ENCODE results near the gene UGT1A9.

Gene UGT1A9

GRCh38 chr2:233800208-233800607 lies 128.5 kb downstream of the UGT1A9 start:
- DNase-seq = no peak

DNA sequence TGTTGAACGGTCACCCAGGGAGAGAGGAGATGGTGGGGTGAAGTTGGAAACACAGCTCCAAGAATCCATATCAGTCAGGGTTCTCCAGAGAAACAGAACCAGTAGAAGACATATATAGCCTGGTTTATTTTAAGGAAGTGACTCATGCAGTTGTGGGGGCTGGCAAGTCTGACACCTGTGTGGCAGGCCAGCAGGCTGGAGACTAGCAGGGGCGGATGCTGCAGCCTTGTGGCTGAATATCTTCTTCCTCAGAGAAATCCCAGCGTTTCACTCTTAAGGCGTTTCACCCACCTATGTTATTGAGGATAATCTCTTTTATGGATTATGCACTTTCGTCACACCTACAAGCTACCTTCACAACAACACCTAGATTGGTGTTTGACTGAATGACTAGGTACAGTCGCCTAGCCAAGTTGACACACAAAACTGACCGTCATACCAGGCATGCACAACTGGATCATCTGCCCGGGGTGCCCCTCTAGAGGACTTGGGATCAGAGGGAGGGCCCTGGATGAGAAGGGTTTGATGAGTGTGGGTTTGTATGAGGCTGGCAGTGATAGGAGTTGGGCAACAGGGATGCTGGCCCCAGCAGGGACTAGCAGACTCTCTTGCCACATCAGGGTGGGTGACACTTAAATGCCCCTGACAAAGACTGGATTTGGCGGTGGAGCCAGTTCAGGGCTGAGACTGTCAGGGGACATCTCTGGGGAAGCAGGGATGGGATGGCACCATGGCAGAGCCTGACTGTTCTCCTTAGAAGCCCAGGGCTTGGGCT lies 129.8 kb downstream of the UGT1A9 start:
- no peak for DNase-seq

DNA sequence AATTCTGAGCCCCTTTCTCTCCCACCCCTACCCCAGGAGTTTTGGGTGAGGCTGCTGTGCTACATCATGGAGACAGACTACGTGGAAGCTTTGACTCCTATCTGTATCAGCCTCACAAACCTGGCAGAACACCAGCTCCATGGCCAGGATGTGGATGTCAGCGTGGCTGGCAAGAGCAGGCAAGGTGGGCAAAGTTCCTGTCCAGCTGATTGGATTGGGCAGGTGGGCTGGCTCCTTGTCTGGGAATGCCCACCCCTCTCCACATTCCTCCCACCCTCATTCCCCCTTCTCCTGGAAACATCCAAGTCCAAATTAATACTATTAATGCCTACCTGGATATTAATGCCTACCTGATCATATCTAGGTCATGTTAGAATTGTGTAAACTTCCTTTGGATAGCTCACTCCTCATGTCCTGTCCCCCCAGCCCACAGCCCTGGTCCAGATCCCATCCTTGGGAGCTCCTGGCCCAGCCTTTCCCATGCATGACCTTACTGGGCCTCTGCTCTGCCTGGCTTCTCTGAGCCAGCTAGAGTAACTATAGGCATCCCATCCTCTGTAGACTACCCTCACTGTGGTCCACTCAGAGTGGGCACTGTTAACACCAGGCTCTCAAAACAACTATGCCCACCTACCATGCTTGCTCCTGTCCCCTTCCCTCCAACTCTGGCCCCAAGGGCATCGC lies 130.6 kb downstream of the UGT1A9 start:
- DNase-seq = no peak

- DNase-seq = no peak
These were observed 131.7 kb downstream of the UGT1A9 start for GRCh38 chr2:233803292-233803911.

DNA sequence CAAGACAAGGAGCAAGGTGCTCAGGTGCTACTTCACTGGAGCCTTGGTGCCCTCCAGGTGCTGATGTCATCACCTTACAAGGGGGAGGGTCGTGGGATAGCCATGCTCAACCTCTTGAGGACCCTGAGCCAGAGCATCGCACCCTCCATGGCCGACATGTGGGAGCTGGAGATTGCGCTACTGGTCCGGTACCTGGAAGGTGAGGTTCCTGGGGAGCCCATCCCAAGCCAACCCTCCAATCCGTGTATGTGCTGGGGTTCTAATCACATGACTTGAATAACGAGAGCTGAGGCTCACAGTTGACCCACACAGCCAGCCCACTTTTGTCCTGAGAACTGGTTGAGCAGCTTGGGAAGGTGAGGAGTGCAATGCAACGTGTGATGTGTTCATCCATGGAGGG lies 132.3 kb downstream of the UGT1A9 start:
- no peak for DNase-seq

DNA sequence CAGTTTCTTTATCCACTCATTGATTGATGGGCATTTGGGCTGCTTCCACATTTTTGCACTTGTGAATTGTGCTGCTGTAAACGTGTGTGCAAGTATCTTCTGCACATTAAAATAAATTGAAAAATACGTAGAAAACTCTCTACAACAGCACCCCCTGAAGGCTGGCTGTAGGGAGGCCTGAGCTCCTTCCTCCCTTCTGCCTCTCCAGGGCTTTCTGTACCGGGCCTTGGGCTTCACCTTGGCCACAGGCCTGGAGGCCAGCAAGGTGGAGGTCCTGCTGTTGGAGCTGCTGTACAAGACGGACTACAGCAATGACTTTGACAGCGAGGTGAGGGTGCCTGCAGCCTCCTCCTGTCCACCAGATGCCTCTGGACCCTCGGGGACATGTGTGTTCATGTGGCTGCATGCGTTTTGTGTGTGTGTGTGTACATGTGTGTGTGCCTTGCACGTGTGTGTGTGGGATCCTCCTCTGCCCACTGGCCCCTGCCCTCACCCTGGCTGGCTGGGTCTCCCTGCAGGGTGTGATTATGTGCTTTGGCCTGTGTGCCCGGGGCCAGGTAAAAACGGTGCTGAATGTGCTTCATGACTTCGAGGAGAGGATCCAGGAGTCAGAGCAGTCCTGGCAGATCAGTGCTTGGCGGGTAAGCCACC lies 135.6 kb downstream of the UGT1A9 start:
- no peak for DNase-seq

- no peak for DNase-seq
These were observed 136.6 kb downstream of the UGT1A9 start for GRCh38 chr2:233807966-233808935.

GRCh38 chr2:233810385-233810784 lies 138.7 kb downstream of the UGT1A9 start:
- no peak for DNase-seq

GRCh38 chr2:233811087-233811486 lies 139.4 kb downstream of the UGT1A9 start:
- DNase-seq = no peak

- no peak for DNase-seq
These were observed 140.0 kb downstream of the UGT1A9 start for GRCh38 chr2:233811732-233812131.

- DNase-seq = no peak
These were observed 141.7 kb downstream of the UGT1A9 start for GRCh38 chr2:233813236-233814055.

DNA sequence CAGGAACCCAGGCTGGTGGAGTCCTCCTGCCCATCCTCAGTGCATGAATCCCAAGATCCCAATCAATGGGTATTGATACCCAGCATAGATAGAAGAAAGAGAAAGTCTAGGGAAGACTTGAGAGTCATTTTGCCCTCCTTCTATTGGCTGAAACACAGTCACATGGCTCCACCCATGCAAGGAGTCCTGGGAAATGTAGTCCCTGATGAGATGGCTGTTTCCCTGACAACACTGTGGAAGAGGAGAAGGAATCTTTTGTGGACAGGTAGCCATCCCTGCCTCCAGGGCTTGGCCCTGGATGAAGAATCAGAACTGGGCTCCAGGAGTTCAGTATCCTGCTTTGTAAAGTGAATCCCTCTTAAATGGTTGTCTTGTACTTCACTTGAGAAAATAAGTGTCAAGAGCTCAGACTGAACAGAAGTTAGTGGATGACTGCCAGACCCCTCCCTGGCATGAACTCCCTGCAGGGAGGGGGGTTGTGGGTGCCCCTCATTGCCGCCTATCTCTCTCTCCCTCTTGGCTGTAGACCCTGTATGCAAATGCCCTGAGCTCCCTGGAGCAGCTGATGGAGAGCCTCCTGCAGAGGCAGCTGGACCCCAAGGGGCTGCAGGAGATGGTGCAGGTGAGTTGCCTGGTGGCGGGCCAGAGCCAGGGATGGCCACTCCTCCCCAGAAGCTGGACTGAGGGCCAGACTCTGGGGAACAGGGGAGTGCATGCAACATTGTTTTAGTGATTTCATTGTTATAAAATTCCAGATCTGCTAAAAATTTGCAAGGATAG lies 142.5 kb downstream of the UGT1A9 start:
- DNase-seq = peak; percentile 1

- no peak for DNase-seq
These were observed 144.2 kb downstream of the UGT1A9 start for GRCh38 chr2:233815861-233816260.

DNA sequence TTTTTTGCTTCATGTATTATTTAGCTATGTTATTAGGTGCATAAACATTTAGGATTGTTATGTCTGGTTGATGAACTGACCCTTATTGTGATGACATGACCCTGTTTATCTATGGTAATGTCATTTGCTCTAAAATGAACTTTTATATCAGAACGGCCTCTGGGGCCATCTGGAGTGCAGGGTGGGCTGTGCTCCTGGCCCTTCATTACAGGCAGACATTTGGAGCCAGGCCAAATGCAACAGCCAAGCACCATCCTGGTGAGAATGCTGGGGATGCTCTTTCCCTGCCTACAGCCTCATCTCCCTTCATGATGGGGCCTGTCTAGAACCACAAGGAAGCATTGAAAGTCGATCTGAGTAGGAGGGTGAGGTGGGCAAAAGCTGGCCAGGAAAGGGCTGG lies 144.6 kb downstream of the UGT1A9 start:
- peak; percentile 2 for DNase-seq

- DNase-seq = peak; percentile 2
These were observed 145.1 kb downstream of the UGT1A9 start for GRCh38 chr2:233816771-233817170.

DNA sequence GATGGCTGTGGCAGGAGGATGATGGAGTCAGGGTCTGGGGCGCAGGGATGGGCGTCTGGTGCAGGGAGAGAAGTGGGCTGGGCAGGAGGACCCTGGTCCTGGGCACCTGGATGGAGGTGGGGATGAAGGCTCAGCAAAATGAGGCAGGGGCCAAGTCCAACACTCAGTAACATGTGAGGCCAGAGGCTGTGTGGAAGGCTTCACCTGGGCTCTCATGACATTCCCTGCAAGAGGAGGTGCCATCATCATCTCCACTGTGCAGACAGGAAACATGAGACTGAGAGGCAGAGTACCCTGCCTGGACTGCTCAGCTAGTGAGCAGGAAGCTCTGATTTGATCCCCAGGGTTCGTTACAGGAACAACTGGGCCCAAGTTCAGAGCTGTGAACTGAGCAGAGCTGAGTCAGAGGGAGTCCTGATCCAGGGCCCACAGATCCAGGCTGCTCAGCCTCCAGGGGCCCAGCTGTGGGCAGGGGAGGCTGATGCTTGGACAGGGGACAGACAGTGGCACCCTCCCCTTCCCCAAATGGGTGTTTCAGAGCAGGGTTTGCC lies 145.7 kb downstream of the UGT1A9 start:
- no peak for DNase-seq

DNA sequence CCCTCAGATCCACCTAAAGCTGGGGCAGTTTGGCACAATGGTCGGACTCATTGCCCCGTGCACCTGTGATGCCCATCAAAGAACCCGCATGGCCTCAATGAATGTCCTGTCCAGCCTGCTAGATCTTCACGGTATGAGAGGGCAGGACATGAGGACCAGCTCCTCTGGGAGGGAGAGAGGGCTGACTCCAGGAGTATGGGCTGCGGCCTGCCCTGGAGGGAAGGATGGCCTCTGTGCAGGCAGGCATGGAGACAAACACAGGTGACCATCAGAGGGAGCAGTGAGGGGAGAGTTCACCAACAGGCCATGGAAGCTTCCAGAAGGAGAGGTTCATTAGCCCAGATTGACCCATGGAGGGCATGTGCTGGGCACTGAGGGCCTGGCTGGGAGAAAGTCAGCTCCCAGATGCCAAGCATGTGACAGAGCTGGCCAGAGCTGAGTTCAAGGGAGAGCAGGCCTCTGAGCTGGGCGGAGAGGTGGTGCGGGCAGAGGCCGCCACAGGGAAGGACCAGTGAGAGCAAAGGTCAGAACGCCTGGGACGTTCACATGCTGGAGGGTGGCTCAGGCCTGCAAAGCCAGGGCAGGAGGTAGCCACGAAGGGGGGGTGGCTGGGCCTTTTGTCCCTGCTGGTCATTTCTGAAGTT lies 146.4 kb downstream of the UGT1A9 start:
- peak; percentile 1 for DNase-seq

DNA sequence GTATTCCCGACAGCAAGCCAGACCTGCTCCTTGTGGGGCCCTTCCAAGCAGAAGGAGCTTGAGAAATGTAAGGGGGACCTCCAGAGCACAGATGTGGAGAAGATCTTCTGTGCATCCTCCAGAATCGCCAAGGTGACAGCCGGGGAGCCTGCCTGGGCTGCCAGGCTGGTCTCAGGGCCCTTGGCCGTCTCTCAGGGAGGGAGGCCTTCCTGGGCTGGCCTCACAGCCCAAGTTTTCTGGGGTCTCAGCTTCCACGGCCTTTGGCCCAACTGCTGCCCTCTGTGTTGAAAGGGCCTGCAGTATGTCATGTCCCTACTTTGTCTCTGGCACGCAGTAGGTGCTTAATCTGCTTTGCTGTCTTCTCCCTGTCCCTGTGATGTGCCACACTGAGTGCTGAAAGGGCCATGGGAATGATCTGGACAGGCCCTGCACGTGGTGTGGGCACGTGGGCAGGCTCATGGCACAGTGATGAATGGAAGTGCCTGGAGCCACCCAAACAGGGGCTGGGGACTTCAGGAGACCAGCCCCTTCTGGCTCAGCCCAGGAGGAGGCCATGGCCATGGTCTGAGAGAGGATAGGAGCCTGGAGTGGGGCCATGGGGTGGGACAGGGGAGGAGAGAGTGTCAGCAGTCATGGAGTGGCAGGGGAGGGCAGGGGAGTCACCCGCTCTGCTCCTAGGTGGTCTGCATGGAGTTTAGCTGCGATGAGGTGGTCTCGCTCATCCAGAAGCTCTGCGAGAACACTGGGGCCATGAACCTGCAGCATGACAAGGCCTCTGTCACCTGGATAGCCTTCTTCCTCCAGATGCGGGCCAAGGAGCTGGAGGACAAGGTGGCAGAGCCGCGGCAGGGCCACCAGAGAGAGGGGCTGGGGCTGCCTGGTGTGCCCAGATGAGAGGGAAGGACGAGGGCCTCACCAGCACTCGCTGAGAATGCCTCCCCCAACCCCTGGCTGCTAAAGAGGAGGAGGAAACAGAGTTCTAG lies 147.2 kb downstream of the UGT1A9 start:
- DNase-seq = no peak
